T-cell (primary cell): ENCODE data around the gene NPFF. TPM values are rescaled to one million over a fixed set of nuclear protein-coding genes. Genes with fewer than 3 reads are reported as not detected.

Experiments used
- ATAC-seq, 4 experiments: fragments of 200-7000 bp in 3 of 4; fragments of 150-1000 bp in 1 of 4; cut with Tn5 transposase; replicated peaks in 1 of 4; 1 replicate in 3 of 4; 2 replicates in 1 of 4; pipeline ENCODE4 v1.10.0; 2021; ENCODE audit warnings: moderate library complexity in 3 of 4, mild to moderate bottlenecking in 2 of 4, moderate number of reproducible peaks in 1 of 4
- CTCF ChIA-PET, 2 donors: fragments of 300-600 bp; sonication (Branson Sonifier 250); formaldehyde crosslinking; loops; one replicate each; lab custom pipeline; 2022; ENCODE audit warnings: antibody characterized with exemption in 2 of 2; lab: Charles Lee
- POLR2A ChIA-PET, 2 donors: fragments of 300-600 bp; sonication (Branson Sonifier 250); formaldehyde crosslinking; loops; one replicate each; lab custom pipeline; 2022; ENCODE audit warnings: antibody characterized with exemption in 2 of 2; lab: Charles Lee
- DNase-seq, 35 experiments: peaks; one replicate each; pipeline versions ENCODE4 v3.0.0 to v3.0.0-alpha.2; 2013 to 2023
- H3K27ac ChIP-seq: one replicate; pipeline ENCODE4 v1.5.1; 2013; ENCODE audit warnings: low read length
- H3K27me3 ChIP-seq, 2 experiments: replicated peaks in 1 of 2; 1 replicate in 1 of 2; 2 replicates in 1 of 2; pipeline versions ENCODE4 v1.6.1 to v1.7.0; 2013; ENCODE audit warnings: low read length in 1 of 2, mixed read lengths in 1 of 2; ENCODE audit not compliant: control insufficient read depth in 2 of 2, insufficient read depth in 2 of 2; ENCODE audit errors: extremely low read depth in 1 of 2
- H3K36me3 ChIP-seq, 2 donors: 1 replicate in 1 of 2; 2 replicates in 1 of 2; pipeline versions ENCODE4 v1.6.1 to v1.7.0; 2013; ENCODE audit warnings: low read length in 1 of 2; ENCODE audit not compliant: control insufficient read depth in 2 of 2, insufficient read depth in 1 of 2; ENCODE audit errors: extremely low read depth in 1 of 2
- H3K4me1 ChIP-seq, 2 experiments: 1 replicate in 1 of 2; 2 replicates in 1 of 2; pipeline versions ENCODE4 v1.6.1 to v1.7.0; 2013; ENCODE audit warnings: low read length in 2 of 2, mixed read lengths in 1 of 2; ENCODE audit not compliant: insufficient read depth in 2 of 2, control insufficient read depth in 1 of 2; ENCODE audit errors: extremely low read depth in 1 of 2
- H3K4me3 ChIP-seq, 2 donors: 1 replicate in 1 of 2; 2 replicates in 1 of 2; pipeline versions ENCODE4 v1.5.1 to v1.7.0; 2013; ENCODE audit warnings: mild to moderate bottlenecking in 2 of 2, low read length in 1 of 2, moderate library complexity in 1 of 2; ENCODE audit not compliant: control insufficient read depth in 1 of 2; ENCODE audit errors: extremely low read depth in 1 of 2
- H3K9me3 ChIP-seq: 2 replicates; pipeline ENCODE4 v1.7.0; 2013
- H3K27ac Mint-ChIP-seq, 2 donors: one replicate each; pipeline ENCODE4 v1.8.0; 2020 to 2021; ENCODE audit warnings: mild to moderate bottlenecking in 2 of 2, mixed read lengths in 2 of 2
- H3K27me3 Mint-ChIP-seq, 2 donors: one replicate each; pipeline ENCODE4 v1.8.0; 2021 to 2022; ENCODE audit warnings: mixed read lengths in 2 of 2
- H3K36me3 Mint-ChIP-seq: one replicate; pipeline ENCODE4 v1.8.0; 2021; ENCODE audit warnings: mixed read lengths
- H3K4me1 Mint-ChIP-seq, 3 donors: one replicate each; pipeline ENCODE4 v1.8.0; 2020 to 2022; ENCODE audit warnings: mixed read lengths in 3 of 3, mild to moderate bottlenecking in 1 of 3
- H3K4me3 Mint-ChIP-seq, 3 donors: one replicate each; pipeline ENCODE4 v1.8.0; 2020 to 2022; ENCODE audit warnings: mild to moderate bottlenecking in 3 of 3, mixed read lengths in 3 of 3, moderate library complexity in 3 of 3
- H3K9me3 Mint-ChIP-seq, 3 donors: one replicate each; pipeline ENCODE4 v1.8.0; 2020 to 2022; ENCODE audit warnings: mixed read lengths in 3 of 3
- WGBS: methylation state at CpG from one replicate; pipeline ENCODE4 v1.1.5; 2013; ENCODE audit warnings: missing lambda C conversion rate; ENCODE audit not compliant: insufficient coverage; 5-methylcytosine and 5-hydroxymethylcytosine counted together
- total RNA-seq, 35 experiments: library from RNA in 6 of 35; stranded (reverse) in 6 of 35; fragments of 120-200 nt in 1 of 35; gene quantifications; one replicate each; pipeline versions ENCODE4 v1.2.1 to v1.2.4 and lab custom pipeline; 2013 to 2026

NPFF gene
- total RNA-seq, 5 donors from 2014 or later (not counting 1 experiment from before 2014, with no cell fraction given), result not detected

- Histone ChIP-seq H3K36me3 (peaks cover 14 to 18% of the 10 kb centered on the region in 2 donors), H3K27ac (peak overlapping the region; percentile 92), H3K4me1 (peaks cover 19 to 34% of the 10 kb centered on the region in 2 experiments), H3K4me3 (peak overlapping the region; percentile 80 to 83), H3K27me3 (no peaks in the 10 kb centered on the region), H3K9me3 (no peaks in the 10 kb centered on the region)
- H3K4me1 Mint-ChIP-seq, result peaks cover 36 to 56% (median 40%) of the 10 kb centered on the region in 3 donors
- ATAC-seq (no peak), DNase-seq (peak in 4 of 35 experiments; percentile 21 to 55 (median 30))
- POLR2A ChIA-PET, result interaction anchor here (0.6 to 1.8 kb wide), 8 partner anchors 9 to 780 kb away, joined by 3 to 8 read pairs (median 4); partner anchors contain the start of genes AAAS (in 1 of the 2), CBX5 (in 1 of the 2), HNRNPA1 (in 1 of the 2) and SP1 (in 1 of the 2)
- peak overlapping the region; percentile 99 for H3K27ac Mint-ChIP-seq
- peak overlapping the region; percentile 85 to 97 (median 94) for H3K4me3 Mint-ChIP-seq
- WGBS, result 0% methylated on average over 7 of the region's 17 CpGs
- H3K9me3 Mint-ChIP-seq, result no peaks in the 10 kb centered on the region
- no peaks in the 10 kb centered on the region for H3K27me3 Mint-ChIP-seq
- H3K36me3 Mint-ChIP-seq, result peaks cover 7% of the 10 kb centered on the region
- CTCF ChIA-PET, result interaction anchor here in 1 of 2 donors (0.6 to 2.0 kb wide), 18 partner anchors 9 to 494 kb away, joined by 3 to 17 read pairs (median 4); partner anchors contain the start of genes AAAS, ATP5MC2, EIF4B and PFDN5
Measured at GRCh38 chr12:53500142-53500775, 7.0 kb downstream of the NPFF start.

- Mint-ChIP-seq H3K9me3 (no peaks in the 10 kb centered on the region), H3K36me3 (peaks cover under 1% of the 10 kb centered on the region), H3K4me1 (peaks cover 36 to 55% (median 41%) of the 10 kb centered on the region in 3 donors), H3K27ac (peak within 1 kb of the TSS; percentile 99), H3K27me3 (no peaks in the 10 kb centered on the region), H3K4me3 (peak within 1 kb of the TSS; percentile 85 to 97 (median 94))
- under 1% methylated on average over 42 of the region's 51 CpGs for WGBS
- no peaks in the 10 kb centered on the region for H3K9me3 ChIP-seq
- ChIA-PET POLR2A (interaction anchor here (0.6 kb wide), 2 partner anchors 41 to 152 kb away, joined by 3 to 6 read pairs; no protein-coding TSS in a partner anchor), CTCF (interaction anchor here in 1 of 2 donors (0.6 kb wide), 1 partner anchor 176 kb away, joined by 3 read pairs; no protein-coding TSS in a partner anchor)
- H3K36me3 ChIP-seq, result peaks cover 6 to 10% of the 10 kb centered on the region in 2 donors
- peak in 29 of 35 experiments; percentile 24 to 68 (median 44) for DNase-seq
- H3K27ac ChIP-seq, result peak within 1 kb of the TSS; percentile 92
- H3K4me3 ChIP-seq, result peak within 1 kb of the TSS; percentile 80 to 83
- H3K27me3 ChIP-seq, result no peaks in the 10 kb centered on the region
- peaks cover 19 to 38% of the 10 kb centered on the region in 2 experiments for H3K4me1 ChIP-seq
- peak in 2 of 4 experiments; percentile 5 to 9 for ATAC-seq
Measured at GRCh38 chr12:53499266-53500141, 7.8 kb downstream of the NPFF start, which contains the start of gene MAP3K12. TSS of gene MAP3K12 (minus strand) at chr12:53499458. CDS start at chr12:53487391, 12,067 bp downstream.

- no peaks in the 10 kb centered on the region for H3K27me3 Mint-ChIP-seq
- H3K4me1 ChIP-seq, result peaks cover 30 to 50% of the 10 kb centered on the region in 2 experiments
- H3K27ac Mint-ChIP-seq, result peak overlapping the region; percentile 53 to 75
- no peaks in the 10 kb centered on the region for H3K9me3 Mint-ChIP-seq
- H3K4me3 ChIP-seq, result no peak overlapping the region
- no peaks in the 10 kb centered on the region for H3K27me3 ChIP-seq
- H3K27ac ChIP-seq, result no peak overlapping the region
- H3K36me3 Mint-ChIP-seq, result no peaks in the 10 kb centered on the region
- H3K4me1 Mint-ChIP-seq, result peaks cover 47 to 66% (median 53%) of the 10 kb centered on the region in 3 donors
- H3K9me3 ChIP-seq, result no peaks in the 10 kb centered on the region
- H3K36me3 ChIP-seq, result peaks cover 3 to 4% of the 10 kb centered on the region in 2 donors
- no CpG with 5 or more reads among the region's 2 CpGs for WGBS
- ATAC-seq (no peak), DNase-seq (no peak)
- CTCF ChIA-PET, result interaction anchor here in 1 of 2 donors (0.6 to 1.1 kb wide), 2 partner anchors 17 to 223 kb away, joined by 3 read pairs; no protein-coding TSS in a partner anchor
- POLR2A ChIA-PET, result interaction anchor here in 1 of 2 donors (0.6 kb wide), 1 partner anchor 22 kb away, joined by 3 read pairs; no protein-coding TSS in a partner anchor
- H3K4me3 Mint-ChIP-seq, result peak overlapping the region; percentile 84 to 97 (median 85)
Measured at GRCh38 chr12:53498235-53498630, 9.1 kb downstream of the NPFF start.

GRCh38 chr12:53497461-53497860, 9.8 kb downstream of the NPFF start:
- CTCF ChIA-PET, result interaction anchor here in 1 of 2 donors (1.1 kb wide), 1 partner anchor 16 kb away, joined by 3 read pairs; no protein-coding TSS in a partner anchor
- Histone ChIP-seq H3K36me3 (no peaks in the 10 kb centered on the region), H3K27me3 (no peaks in the 10 kb centered on the region), H3K9me3 (no peaks in the 10 kb centered on the region), H3K4me1 (peaks cover 30 to 57% of the 10 kb centered on the region in 2 experiments), H3K27ac (no peak overlapping the region), H3K4me3 (no peak overlapping the region)
- peaks cover 52 to 65% (median 54%) of the 10 kb centered on the region in 3 donors for H3K4me1 Mint-ChIP-seq
- WGBS, result 90% methylated on average over 1 of the region's 3 CpGs
- H3K36me3 Mint-ChIP-seq, result no peaks in the 10 kb centered on the region
- H3K27me3 Mint-ChIP-seq, result no peaks in the 10 kb centered on the region
- POLR2A ChIA-PET, result interaction anchor here in 1 of 2 donors (0.6 kb wide), 1 partner anchor 22 kb away, joined by 3 read pairs; no protein-coding TSS in a partner anchor
- DNase-seq, result no peak
- H3K27ac Mint-ChIP-seq, result peak overlapping the region; percentile 27 to 53
- H3K9me3 Mint-ChIP-seq, result no peaks in the 10 kb centered on the region
- peak overlapping the region in 1 of 3 donors; percentile 97 for H3K4me3 Mint-ChIP-seq
- no peak for ATAC-seq

- H3K9me3 Mint-ChIP-seq, result no peaks in the 10 kb centered on the region
- POLR2A ChIA-PET, result no interaction called here
Measured at GRCh38 chr12:53496752-53497032, 10.6 kb downstream of the NPFF start.

More at GRCh38 chr12:53496752-53497032, 10.6 kb downstream of the NPFF start:
- peaks cover 26 to 55% of the 10 kb centered on the region in 2 experiments for H3K4me1 ChIP-seq
- H3K27me3 ChIP-seq, result no peaks in the 10 kb centered on the region
- no CpG with 5 or more reads among the region's 1 CpG for WGBS
- H3K9me3 ChIP-seq, result no peaks in the 10 kb centered on the region
- CTCF ChIA-PET, result no interaction called here
- Mint-ChIP-seq H3K27me3 (no peaks in the 10 kb centered on the region), H3K4me3 (no peak overlapping the region), H3K4me1 (peaks cover 51 to 66% (median 52%) of the 10 kb centered on the region in 3 donors), H3K36me3 (no peaks in the 10 kb centered on the region), H3K27ac (peak overlapping the region in 1 of 2 donors; percentile 25)
- ATAC-seq (no peak), DNase-seq (no peak)
- no peaks in the 10 kb centered on the region for H3K36me3 ChIP-seq
- H3K27ac ChIP-seq, result no peak overlapping the region
- no peak overlapping the region for H3K4me3 ChIP-seq
